ENCODE data around the gene DHDDS. TPM values are rescaled to one million over a fixed set of nuclear protein-coding genes. Genes with fewer than 3 reads are reported as not detected.
A peak's percentile ranks its signal among the peaks of the same experiment; 100 is the strongest.

The DHDDS gene
- total and polyA plus RNA-seq, 2 of the 13 experiments (the other 11 are each of a cell fraction or from before 2014, with no cell fraction given): 18.9 to 28.3 TPM

DNA sequence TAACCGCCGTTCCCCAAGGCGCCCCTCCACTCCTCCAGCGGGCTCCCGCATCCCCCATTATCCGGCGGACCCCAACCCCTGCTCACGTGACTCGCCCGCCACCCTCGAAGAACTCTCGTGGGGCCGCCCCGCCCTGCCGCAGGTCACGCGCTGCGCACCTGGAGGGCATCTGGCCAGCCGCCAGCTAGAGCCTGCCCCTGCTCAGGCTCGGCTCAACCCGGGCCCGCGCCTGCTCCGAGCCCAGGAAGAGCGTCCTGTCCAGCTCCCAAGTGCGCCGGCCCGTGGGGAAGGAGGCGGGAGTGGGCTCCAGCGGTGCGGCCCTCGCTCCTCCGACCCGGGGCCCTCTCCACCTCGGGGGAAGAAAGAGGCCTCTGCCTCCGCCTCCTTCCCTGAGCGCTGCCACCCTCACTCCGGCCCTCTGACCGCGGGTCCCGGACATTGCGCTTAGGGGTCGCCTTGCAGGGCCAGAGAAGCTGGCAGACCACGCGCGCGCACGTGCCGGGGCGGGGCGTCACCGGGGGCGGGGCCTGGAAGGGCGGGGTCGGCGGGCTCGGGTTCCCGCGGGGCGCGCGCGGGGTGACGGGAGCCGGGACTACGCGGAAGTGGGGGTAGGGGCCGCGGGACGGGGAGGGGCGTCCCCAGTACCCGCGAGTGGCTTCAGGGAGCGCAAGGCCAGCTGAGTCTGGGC is 68.5 kb downstream of the DHDDS start (continued):
- TF ChIP-seq, protein P1, sequence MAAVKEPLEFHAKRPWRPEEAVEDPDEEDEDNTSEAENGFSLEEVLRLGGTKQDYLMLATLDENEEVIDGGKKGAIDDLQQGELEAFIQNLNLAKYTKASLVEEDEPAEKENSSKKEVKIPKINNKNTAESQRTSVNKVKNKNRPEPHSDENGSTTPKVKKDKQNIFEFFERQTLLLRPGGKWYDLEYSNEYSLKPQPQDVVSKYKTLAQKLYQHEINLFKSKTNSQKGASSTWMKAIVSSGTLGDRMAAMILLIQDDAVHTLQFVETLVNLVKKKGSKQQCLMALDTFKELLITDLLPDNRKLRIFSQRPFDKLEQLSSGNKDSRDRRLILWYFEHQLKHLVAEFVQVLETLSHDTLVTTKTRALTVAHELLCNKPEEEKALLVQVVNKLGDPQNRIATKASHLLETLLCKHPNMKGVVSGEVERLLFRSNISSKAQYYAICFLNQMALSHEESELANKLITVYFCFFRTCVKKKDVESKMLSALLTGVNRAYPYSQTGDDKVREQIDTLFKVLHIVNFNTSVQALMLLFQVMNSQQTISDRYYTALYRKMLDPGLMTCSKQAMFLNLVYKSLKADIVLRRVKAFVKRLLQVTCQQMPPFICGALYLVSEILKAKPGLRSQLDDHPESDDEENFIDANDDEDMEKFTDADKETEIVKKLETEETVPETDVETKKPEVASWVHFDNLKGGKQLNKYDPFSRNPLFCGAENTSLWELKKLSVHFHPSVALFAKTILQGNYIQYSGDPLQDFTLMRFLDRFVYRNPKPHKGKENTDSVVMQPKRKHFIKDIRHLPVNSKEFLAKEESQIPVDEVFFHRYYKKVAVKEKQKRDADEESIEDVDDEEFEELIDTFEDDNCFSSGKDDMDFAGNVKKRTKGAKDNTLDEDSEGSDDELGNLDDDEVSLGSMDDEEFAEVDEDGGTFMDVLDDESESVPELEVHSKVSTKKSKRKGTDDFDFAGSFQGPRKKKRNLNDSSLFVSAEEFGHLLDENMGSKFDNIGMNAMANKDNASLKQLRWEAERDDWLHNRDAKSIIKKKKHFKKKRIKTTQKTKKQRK (IDR thresholded peaks at IDR 0.05; ENCODE audit: low read length): no peak
- no peak for TF ChIP-seq ZNF20 (CRISPR knock-in tag; IDR thresholded peaks at IDR 0.05)
- TF ChIP-seq, protein P2, sequence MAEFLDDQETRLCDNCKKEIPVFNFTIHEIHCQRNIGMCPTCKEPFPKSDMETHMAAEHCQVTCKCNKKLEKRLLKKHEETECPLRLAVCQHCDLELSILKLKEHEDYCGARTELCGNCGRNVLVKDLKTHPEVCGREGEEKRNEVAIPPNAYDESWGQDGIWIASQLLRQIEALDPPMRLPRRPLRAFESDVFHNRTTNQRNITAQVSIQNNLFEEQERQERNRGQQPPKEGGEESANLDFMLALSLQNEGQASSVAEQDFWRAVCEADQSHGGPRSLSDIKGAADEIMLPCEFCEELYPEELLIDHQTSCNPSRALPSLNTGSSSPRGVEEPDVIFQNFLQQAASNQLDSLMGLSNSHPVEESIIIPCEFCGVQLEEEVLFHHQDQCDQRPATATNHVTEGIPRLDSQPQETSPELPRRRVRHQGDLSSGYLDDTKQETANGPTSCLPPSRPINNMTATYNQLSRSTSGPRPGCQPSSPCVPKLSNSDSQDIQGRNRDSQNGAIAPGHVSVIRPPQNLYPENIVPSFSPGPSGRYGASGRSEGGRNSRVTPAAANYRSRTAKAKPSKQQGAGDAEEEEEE (CRISPR knock-in tag; IDR thresholded peaks at IDR 0.05; ENCODE audit: borderline replicate concordance): peak; percentile 59; the same call in 1 of the 2 replicates
- 0 out of 2 replicates have a peak, but pooled peaks have one; percentile 39 for TF ChIP-seq HIC2 (CRISPR knock-in tag; IDR thresholded peaks at IDR 0.05; ENCODE audit: low read depth)
- 0 out of 2 replicates have a peak, but pooled peaks have one; percentile 52 for TF ChIP-seq ZNF33A (CRISPR knock-in tag; IDR thresholded peaks at IDR 0.05; ENCODE audit: borderline replicate concordance)
- peak; percentile 60; the same call in 1 of the 2 replicates for TF ChIP-seq JUNB (CRISPR knock-in tag; IDR thresholded peaks at IDR 0.05; ENCODE audit: borderline replicate concordance)
- 0 out of 2 replicates have a peak, but pooled peaks have one; percentile 45 for TF ChIP-seq ZNF780A (CRISPR knock-in tag; IDR thresholded peaks at IDR 0.05)
- peak; percentile 70; the same call in 1 of the 2 replicates for TF ChIP-seq ZNF441 (CRISPR knock-in tag; IDR thresholded peaks at IDR 0.05; ENCODE audit: borderline replicate concordance)
- no peak for TF ChIP-seq ZNF619 (CRISPR knock-in tag; IDR thresholded peaks at IDR 0.05)
- no peak for TF ChIP-seq CENPBD1 (CRISPR knock-in tag; IDR thresholded peaks at IDR 0.05; ENCODE audit: borderline replicate concordance, low read depth)
- no peak for TF ChIP-seq ZNF740 (CRISPR knock-in tag; IDR thresholded peaks at IDR 0.05)
- no peak for TF ChIP-seq ZNF800 (CRISPR knock-in tag; IDR thresholded peaks at IDR 0.05)
- TF ChIP-seq ZNF343 (CRISPR knock-in tag; IDR thresholded peaks at IDR 0.05): no peak
- TF ChIP-seq YEATS2 (CRISPR knock-in tag; IDR thresholded peaks at IDR 0.05; ENCODE audit: borderline replicate concordance): no peak
- peak; percentile 69 for TF ChIP-seq ASH2L (IDR thresholded peaks at IDR 0.05; ENCODE audit: insufficient read length, low read depth, low read length)
- TF ChIP-seq ZBTB1 (CRISPR knock-in tag; IDR thresholded peaks at IDR 0.05; ENCODE audit: borderline replicate concordance): no peak
- no peak for TF ChIP-seq ZNF10 (CRISPR knock-in tag; IDR thresholded peaks at IDR 0.05; ENCODE audit: borderline replicate concordance, low read depth)
